ENCODE measurements around the gene MCTP1. TPM values are rescaled to one million over a fixed set of nuclear protein-coding genes. Genes with fewer than 3 reads are reported as not detected.

Gene MCTP1
- total and polyA plus RNA-seq, 2 of the 13 experiments (the other 11 are each of a cell fraction or from before 2014, with no cell fraction given): 0.15 to 0.48 TPM

GRCh38 chr5:95020345-95020744 lies 264.5 kb downstream of the MCTP1 start:
- in situ Hi-C loops (cut with HindIII; ENCODE audit: extremely low pct_ligation_motif_present, low pct_unique_long_range_greater_than_20kb) (no loop called here), intact Hi-C loops (cut with micrococcal nuclease; ENCODE audit: unreplicated experiment) (no loop called here)
- TF ChIP-seq YY1 (IDR thresholded peaks at IDR 0.05; ENCODE audit: insufficient read depth, insufficient replicate concordance, low read depth, low read length) (no peak), KIAA2018 (CRISPR knock-in tag; IDR thresholded peaks at IDR 0.05; ENCODE audit: borderline replicate concordance) (no peak)
- POLR2A ChIA-PET: no interaction called here
- DNase-seq (ENCODE audit: low spot score) (no peak), FAIRE-seq (no peak), ATAC-seq (no peak)
- Histone ChIP-seq H2AFZ (ENCODE audit: low read length) (no peak overlapping the region), H3K27me3 (ENCODE audit: control insufficient read depth in 1 of 2, insufficient read depth in 2 of 2, low read length in 2 of 2) (no peaks in the 10 kb centered on the region; a peak in 1 of 5 replicates), H3K9me3 (ENCODE audit: low read length) (no peaks in the 10 kb centered on the region), H4K20me1 (ENCODE audit: insufficient read depth, low read length) (no peaks in the 10 kb centered on the region), H3K27ac (ENCODE audit: extremely low read length, insufficient read depth, low read length) (no peak overlapping the region), H3K4me3 (replicated peaks in 1 of 3; ENCODE audit: insufficient read depth in 1 of 3, low read depth in 2 of 3, low read length in 3 of 3) (no peak overlapping the region), H3K79me2 (ENCODE audit: insufficient read depth, low read length) (no peaks in the 10 kb centered on the region), H3K9ac (ENCODE audit: insufficient read depth, low read depth, low read length) (no peak overlapping the region), H3K4me1 (ENCODE audit: insufficient read depth, low read length) (no peaks in the 10 kb centered on the region), H3K36me3 (replicated peaks in 1 of 2; ENCODE audit: control insufficient read depth in 1 of 2, insufficient read depth in 2 of 2, low read length in 2 of 2) (no peaks in the 10 kb centered on the region), H3K4me2 (ENCODE audit: low read depth, low read length) (no peak overlapping the region)
- CTCF ChIA-PET (ENCODE audit: low intra/inter-chr PET ratio, low total read pairs): no interaction called here
- BruUV-seq (replicated peaks): no TSS peak
- 0% methylated on average over 1 of the region's 1 CpG for WGBS (ENCODE audit: low lambda C conversion rate)
